NB4 (cell line): ENCODE measurements around the gene DENND6A.

Source experiments
- MYC ChIP-seq: IDR thresholded peaks from 2 replicates; pipeline ENCODE4 v1.6.1; 2011; ENCODE audit warnings: low read depth, low read length
- POLR2A ChIP-seq: IDR thresholded peaks from 2 replicates; pipeline ENCODE4 v1.6.1; 2011; ENCODE audit warnings: mild to moderate bottlenecking; ENCODE audit not compliant: insufficient read length; ENCODE audit errors: extremely low read depth
- TF ChIP-seq, protein P1 (sequence below): IDR thresholded peaks from one replicate; pipeline ENCODE4 v1.5.1; 2012; ENCODE audit warnings: low read depth, low read length
- TF ChIP-seq, protein P2 (sequence below): IDR thresholded peaks from 2 replicates; pipeline ENCODE4 v1.6.1; 2011; ENCODE audit warnings: low read depth, low read length

DNA sequence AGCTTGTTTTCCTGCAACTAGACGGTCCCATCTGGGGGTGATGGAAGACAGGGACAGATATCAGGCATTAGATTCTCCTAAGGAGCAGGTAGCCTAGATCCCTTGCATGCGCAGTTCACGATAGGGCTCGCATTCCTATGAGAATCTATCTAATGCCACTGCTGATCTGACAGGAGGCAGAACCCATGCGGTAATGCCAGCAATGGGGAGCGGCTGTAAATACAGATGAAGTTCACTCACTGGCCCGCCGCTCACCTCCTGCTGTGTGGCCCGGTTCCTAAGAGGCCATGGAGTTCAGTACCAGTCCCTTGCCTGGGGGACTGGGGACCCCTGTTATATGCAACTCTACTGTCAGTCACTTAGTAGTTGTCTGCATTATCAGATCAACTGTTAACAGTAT lies 7.9 kb upstream of the DENND6A start:
- TF ChIP-seq POLR2A = no peak
- TF ChIP-seq, protein P1, sequence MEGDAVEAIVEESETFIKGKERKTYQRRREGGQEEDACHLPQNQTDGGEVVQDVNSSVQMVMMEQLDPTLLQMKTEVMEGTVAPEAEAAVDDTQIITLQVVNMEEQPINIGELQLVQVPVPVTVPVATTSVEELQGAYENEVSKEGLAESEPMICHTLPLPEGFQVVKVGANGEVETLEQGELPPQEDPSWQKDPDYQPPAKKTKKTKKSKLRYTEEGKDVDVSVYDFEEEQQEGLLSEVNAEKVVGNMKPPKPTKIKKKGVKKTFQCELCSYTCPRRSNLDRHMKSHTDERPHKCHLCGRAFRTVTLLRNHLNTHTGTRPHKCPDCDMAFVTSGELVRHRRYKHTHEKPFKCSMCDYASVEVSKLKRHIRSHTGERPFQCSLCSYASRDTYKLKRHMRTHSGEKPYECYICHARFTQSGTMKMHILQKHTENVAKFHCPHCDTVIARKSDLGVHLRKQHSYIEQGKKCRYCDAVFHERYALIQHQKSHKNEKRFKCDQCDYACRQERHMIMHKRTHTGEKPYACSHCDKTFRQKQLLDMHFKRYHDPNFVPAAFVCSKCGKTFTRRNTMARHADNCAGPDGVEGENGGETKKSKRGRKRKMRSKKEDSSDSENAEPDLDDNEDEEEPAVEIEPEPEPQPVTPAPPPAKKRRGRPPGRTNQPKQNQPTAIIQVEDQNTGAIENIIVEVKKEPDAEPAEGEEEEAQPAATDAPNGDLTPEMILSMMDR = no peak
- no peak for TF ChIP-seq MYC
- TF ChIP-seq, protein P2, sequence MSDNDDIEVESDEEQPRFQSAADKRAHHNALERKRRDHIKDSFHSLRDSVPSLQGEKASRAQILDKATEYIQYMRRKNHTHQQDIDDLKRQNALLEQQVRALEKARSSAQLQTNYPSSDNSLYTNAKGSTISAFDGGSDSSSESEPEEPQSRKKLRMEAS = no peak
